ENCODE measurements around the gene DPRX. TPM values are rescaled to one million over a fixed set of nuclear protein-coding genes. Genes with fewer than 3 reads are reported as not detected.

The DPRX gene
- total and polyA plus RNA-seq, 2 of the 13 experiments (the other 11 are each of a cell fraction or from before 2014, with no cell fraction given) = not detected

DNA sequence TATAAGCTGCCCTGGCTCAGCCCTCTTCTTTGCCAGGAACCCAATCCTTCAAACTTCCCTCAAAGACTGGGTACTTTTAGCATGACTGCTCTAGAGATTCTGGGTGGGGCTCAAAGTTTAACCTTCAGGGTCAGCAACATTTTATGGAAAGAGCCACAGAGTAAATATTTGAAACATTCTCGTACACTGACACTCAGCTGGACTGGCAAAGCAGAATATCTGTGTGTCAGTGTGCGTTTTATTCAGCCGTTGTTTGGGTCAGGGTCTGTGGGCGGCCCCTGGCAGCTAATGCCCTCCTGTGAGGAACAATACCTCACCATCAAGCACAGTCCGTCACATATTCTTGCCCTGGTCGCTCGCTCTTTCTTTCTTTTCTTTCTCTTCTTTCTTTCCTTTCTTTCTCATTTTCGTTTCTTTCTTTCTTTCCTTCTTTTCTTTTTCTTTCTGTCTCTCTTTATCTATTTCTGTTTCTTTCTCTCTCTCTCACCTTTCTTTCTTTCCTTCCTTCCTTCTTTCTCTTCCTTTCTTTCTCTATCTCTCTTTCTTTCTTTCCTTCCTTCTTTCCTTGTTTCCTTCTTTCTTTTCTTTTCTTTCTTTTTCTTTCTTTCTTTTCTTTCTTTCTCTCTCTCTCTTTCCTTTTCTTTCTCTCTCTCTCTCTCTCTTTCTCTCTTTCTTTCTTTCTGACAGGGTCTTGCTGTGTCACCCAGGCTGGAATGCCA, 10.7 kb downstream of the DPRX start (continued):
- TF ChIP-seq, protein P1, sequence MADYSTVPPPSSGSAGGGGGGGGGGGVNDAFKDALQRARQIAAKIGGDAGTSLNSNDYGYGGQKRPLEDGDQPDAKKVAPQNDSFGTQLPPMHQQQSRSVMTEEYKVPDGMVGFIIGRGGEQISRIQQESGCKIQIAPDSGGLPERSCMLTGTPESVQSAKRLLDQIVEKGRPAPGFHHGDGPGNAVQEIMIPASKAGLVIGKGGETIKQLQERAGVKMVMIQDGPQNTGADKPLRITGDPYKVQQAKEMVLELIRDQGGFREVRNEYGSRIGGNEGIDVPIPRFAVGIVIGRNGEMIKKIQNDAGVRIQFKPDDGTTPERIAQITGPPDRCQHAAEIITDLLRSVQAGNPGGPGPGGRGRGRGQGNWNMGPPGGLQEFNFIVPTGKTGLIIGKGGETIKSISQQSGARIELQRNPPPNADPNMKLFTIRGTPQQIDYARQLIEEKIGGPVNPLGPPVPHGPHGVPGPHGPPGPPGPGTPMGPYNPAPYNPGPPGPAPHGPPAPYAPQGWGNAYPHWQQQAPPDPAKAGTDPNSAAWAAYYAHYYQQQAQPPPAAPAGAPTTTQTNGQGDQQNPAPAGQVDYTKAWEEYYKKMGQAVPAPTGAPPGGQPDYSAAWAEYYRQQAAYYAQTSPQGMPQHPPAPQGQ (CRISPR knock-in tag; IDR thresholded peaks at IDR 0.05; ENCODE audit: borderline replicate concordance) = no peak
- TF ChIP-seq, protein P2, sequence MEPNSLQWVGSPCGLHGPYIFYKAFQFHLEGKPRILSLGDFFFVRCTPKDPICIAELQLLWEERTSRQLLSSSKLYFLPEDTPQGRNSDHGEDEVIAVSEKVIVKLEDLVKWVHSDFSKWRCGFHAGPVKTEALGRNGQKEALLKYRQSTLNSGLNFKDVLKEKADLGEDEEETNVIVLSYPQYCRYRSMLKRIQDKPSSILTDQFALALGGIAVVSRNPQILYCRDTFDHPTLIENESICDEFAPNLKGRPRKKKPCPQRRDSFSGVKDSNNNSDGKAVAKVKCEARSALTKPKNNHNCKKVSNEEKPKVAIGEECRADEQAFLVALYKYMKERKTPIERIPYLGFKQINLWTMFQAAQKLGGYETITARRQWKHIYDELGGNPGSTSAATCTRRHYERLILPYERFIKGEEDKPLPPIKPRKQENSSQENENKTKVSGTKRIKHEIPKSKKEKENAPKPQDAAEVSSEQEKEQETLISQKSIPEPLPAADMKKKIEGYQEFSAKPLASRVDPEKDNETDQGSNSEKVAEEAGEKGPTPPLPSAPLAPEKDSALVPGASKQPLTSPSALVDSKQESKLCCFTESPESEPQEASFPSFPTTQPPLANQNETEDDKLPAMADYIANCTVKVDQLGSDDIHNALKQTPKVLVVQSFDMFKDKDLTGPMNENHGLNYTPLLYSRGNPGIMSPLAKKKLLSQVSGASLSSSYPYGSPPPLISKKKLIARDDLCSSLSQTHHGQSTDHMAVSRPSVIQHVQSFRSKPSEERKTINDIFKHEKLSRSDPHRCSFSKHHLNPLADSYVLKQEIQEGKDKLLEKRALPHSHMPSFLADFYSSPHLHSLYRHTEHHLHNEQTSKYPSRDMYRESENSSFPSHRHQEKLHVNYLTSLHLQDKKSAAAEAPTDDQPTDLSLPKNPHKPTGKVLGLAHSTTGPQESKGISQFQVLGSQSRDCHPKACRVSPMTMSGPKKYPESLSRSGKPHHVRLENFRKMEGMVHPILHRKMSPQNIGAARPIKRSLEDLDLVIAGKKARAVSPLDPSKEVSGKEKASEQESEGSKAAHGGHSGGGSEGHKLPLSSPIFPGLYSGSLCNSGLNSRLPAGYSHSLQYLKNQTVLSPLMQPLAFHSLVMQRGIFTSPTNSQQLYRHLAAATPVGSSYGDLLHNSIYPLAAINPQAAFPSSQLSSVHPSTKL (CRISPR knock-in tag; IDR thresholded peaks at IDR 0.05) = peak; percentile 80
- TF ChIP-seq ZNF468 (CRISPR knock-in tag; IDR thresholded peaks at IDR 0.05) (no peak), SMAD1 (CRISPR knock-in tag; IDR thresholded peaks at IDR 0.05; ENCODE audit: borderline replicate concordance, low read depth) (no peak), ZNF589 (CRISPR knock-in tag; conservative IDR thresholded peaks at IDR 0.05) (no peak), FOXP1 (IDR thresholded peaks at IDR 0.05) (no peak), FOXP1 (CRISPR knock-in tag; IDR thresholded peaks at IDR 0.05) (peak; percentile 39; the same call in 1 of the 2 replicates), CBX1 (IDR thresholded peaks at IDR 0.05; ENCODE audit: low read depth) (no peak), ZNF441 (CRISPR knock-in tag; IDR thresholded peaks at IDR 0.05; ENCODE audit: borderline replicate concordance) (no peak), HHEX (CRISPR knock-in tag; IDR thresholded peaks at IDR 0.05) (no peak), EHMT2 (IDR thresholded peaks at IDR 0.05; ENCODE audit: borderline replicate concordance, low read depth, low read length) (no peak), ZNF790 (CRISPR knock-in tag; IDR thresholded peaks at IDR 0.05; ENCODE audit: borderline replicate concordance) (no peak)
- TF ChIP-seq, protein P3, sequence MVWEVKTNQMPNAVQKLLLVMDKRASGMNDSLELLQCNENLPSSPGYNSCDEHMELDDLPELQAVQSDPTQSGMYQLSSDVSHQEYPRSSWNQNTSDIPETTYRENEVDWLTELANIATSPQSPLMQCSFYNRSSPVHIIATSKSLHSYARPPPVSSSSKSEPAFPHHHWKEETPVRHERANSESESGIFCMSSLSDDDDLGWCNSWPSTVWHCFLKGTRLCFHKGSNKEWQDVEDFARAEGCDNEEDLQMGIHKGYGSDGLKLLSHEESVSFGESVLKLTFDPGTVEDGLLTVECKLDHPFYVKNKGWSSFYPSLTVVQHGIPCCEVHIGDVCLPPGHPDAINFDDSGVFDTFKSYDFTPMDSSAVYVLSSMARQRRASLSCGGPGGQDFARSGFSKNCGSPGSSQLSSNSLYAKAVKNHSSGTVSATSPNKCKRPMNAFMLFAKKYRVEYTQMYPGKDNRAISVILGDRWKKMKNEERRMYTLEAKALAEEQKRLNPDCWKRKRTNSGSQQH (CRISPR knock-in tag; IDR thresholded peaks at IDR 0.05; ENCODE audit: low read depth) = no peak
- TF ChIP-seq, protein P4, sequence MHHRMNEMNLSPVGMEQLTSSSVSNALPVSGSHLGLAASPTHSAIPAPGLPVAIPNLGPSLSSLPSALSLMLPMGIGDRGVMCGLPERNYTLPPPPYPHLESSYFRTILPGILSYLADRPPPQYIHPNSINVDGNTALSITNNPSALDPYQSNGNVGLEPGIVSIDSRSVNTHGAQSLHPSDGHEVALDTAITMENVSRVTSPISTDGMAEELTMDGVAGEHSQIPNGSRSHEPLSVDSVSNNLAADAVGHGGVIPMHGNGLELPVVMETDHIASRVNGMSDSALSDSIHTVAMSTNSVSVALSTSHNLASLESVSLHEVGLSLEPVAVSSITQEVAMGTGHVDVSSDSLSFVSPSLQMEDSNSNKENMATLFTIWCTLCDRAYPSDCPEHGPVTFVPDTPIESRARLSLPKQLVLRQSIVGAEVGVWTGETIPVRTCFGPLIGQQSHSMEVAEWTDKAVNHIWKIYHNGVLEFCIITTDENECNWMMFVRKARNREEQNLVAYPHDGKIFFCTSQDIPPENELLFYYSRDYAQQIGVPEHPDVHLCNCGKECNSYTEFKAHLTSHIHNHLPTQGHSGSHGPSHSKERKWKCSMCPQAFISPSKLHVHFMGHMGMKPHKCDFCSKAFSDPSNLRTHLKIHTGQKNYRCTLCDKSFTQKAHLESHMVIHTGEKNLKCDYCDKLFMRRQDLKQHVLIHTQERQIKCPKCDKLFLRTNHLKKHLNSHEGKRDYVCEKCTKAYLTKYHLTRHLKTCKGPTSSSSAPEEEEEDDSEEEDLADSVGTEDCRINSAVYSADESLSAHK (CRISPR knock-in tag; IDR thresholded peaks at IDR 0.05; ENCODE audit: borderline replicate concordance) = no peak
- TF ChIP-seq, protein P5, sequence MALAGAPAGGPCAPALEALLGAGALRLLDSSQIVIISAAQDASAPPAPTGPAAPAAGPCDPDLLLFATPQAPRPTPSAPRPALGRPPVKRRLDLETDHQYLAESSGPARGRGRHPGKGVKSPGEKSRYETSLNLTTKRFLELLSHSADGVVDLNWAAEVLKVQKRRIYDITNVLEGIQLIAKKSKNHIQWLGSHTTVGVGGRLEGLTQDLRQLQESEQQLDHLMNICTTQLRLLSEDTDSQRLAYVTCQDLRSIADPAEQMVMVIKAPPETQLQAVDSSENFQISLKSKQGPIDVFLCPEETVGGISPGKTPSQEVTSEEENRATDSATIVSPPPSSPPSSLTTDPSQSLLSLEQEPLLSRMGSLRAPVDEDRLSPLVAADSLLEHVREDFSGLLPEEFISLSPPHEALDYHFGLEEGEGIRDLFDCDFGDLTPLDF (CRISPR knock-in tag; IDR thresholded peaks at IDR 0.05) = no peak
- TF ChIP-seq, protein P6, sequence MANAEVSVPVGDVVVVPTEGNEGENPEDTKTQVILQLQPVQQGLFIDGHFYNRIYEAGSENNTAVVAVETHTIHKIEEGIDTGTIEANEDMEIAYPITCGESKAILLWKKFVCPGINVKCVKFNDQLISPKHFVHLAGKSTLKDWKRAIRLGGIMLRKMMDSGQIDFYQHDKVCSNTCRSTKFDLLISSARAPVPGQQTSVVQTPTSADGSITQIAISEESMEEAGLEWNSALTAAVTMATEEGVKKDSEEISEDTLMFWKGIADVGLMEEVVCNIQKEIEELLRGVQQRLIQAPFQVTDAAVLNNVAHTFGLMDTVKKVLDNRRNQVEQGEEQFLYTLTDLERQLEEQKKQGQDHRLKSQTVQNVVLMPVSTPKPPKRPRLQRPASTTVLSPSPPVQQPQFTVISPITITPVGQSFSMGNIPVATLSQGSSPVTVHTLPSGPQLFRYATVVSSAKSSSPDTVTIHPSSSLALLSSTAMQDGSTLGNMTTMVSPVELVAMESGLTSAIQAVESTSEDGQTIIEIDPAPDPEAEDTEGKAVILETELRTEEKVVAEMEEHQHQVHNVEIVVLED (CRISPR knock-in tag; IDR thresholded peaks at IDR 0.05; ENCODE audit: borderline replicate concordance) = no peak
